Measurements from ENCODE around the gene FUT4.

GRCh38 chr11:94519478-94520084, 24.1 kb upstream of the FUT4 start:
- TF ChIP-seq CTCF (IDR thresholded peaks at IDR 0.05) (peak in 4 of 7 experiments; percentile 50 to 76 (median 61)), POLR2A (IDR thresholded peaks at IDR 0.05) (no peak), POLR2AphosphoS5 (IDR thresholded peaks at IDR 0.05) (no peak)

Data from stomach (tissue), 4 donors.